Mesenteric fat pad (tissue), 1 donor: ENCODE results near the gene NCAM1. TPM values are rescaled to one million over a fixed set of nuclear protein-coding genes. Genes with fewer than 3 reads are reported as not detected.

Experiments used
- DNase-seq: peaks from one replicate; pipeline ENCODE4 v3.0.0-alpha.2; 2020; ENCODE audit warnings: low spot score
- total RNA-seq: library from RNA; stranded (reverse); fragmentation: NEBNext Ultra II Directional; extraction: Animal tissue kit (Norgen Biotek cat#: 25700); gene quantifications from one replicate; pipeline ENCODE4 v1.2.1, GENCODE V29; 2021
- donor health status: DM: yes; HTN: yes; CAD: no.

NCAM1 gene
- total RNA-seq, 1 donor from 2014 or later: 3.1 TPM

DNA sequence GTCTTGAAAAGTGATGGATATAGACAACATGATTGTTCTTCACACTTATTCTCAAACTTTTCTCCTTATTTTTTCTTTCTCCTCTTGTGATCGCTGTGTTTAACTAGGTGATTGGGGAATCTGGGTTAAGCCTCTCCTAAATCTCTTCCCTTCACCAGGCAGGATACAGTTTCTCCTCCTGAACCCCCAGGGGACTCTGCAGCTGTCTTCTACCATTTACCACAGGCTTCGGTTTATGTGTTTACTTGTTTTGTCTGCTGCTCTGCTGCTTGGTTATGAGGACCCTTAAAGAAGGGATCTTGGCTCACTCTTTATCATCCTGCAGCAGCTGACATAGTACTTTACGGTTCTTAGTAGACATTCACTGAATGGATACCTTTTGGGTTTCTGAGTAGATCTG is 124.2 kb downstream of the NCAM1 start:
- DNase-seq: no peak

DNA sequence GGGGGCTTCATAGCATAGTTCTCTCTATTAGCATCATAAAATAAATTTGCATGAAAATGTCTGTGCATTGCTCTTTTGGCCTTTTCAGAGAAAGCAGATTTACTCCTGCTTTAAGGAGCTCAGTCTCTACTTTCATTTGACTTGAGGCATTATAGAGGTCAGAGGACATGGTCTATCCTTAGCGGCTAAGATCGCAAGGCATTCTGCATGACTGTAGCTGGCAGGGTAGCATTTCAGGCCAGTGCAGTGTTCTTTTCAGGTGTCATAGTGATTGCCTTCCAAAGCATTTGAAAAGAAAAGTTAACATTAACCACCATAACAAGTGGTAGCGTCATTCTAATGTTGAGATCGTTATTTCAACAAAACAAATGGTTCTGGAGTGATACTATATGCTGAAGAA is 126.5 kb downstream of the NCAM1 start:
- no peak for DNase-seq

DNA sequence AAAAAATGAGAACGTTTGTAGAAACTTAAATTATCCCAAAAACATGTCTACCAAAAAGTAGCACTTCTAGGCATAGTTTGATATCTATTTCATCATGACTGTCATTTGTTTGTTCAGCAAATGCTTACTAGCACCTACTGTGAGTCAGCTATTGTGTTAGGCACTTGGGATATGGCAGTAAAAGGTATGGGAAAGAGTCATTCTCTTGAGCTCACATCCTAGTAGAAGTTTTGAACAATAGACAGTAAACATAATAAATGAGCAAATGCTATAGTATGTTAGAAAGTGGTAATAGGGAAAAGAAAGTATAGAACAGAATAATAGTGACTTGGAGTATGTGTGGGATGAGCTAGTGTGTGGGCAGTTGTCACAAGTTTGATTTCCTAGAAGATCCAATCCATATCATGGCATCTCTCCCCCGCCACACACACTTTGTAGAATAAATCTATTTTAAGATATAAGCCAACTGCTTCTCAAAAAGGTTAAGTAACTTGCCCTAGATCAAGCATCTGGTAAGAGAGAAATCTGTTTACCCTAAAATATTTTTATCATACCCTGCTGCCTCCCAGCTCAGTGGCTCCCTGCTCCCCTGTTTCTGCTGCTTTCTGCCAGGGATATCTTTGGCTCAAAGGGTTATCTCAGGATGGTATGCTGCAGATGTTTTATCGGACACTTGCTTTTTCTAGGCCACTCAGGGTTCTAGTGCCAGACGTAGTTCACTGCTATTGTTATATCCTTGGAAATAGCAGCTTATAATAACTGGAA is 129.7 kb downstream of the NCAM1 start:
- no peak for DNase-seq

DNA sequence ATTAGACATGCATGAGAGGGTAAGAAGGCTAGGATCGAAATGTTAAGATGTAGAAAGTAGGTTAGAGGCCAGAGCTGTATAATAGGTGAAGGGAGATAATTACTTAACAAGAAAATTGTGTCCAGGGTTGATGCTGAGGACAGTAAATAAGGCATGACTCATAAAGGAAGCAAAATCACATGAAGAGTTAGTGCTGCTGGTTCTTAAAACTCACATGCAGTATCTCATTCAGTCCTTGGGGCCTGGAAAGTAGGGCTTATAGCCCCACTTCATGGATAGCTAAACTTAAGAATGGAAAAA is 130.2 kb downstream of the NCAM1 start:
- DNase-seq: no peak

DNA sequence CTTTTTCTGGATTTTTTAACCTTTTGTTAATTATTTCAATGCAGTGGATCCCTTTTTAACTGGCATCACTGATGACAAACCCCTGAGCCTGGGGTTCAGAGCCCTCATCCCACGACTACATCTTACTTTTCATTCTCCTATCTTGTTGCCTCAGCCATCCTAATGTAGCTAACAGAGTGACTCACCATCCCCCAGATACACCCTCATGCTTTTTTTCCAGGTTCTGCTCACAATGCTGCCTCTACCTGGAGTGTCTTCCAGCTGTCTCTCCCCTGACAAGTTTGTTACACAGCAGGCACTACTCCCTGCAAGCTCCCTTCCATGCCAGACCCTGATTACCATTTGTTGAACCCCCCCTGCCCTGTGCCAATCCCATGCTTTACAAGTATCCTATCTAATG is 135.4 kb downstream of the NCAM1 start:
- no peak for DNase-seq

DNA sequence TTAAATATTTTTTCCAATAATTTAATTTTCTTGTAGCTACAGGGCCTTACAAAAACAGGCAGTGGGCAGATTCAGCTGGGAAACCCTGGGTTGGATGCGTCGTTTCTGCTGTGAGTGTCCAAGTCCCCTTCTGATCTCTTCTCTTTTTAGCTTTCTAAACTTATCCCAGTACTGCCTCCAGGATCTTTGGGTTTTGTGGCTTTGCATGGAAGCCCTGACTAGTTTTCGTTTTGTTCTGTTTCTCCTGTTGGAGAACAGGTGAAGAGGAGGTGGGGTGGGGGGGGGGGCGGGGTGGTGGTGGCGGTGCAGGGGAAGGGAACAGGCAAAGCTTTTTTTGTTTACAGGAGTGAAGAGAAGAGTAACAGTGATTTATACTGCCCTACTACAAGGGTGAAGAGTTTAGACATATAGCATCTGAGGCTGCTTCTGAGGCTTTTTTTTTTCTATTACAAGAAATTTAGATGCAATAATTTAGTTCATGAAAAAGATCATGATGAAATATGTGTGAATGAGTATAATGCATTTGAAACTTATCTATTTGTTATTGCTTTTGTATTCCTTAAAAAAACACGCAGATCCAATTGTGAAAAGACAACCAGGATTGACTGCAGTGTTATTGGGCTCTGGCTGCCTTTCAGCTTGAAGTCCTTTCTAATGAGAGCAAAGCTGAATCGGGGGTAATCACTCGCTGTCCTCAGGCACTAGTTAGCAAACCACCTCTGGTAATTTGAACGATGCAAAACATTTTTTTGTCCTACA is 142.9 kb downstream of the NCAM1 start:
- no peak for DNase-seq

DNA sequence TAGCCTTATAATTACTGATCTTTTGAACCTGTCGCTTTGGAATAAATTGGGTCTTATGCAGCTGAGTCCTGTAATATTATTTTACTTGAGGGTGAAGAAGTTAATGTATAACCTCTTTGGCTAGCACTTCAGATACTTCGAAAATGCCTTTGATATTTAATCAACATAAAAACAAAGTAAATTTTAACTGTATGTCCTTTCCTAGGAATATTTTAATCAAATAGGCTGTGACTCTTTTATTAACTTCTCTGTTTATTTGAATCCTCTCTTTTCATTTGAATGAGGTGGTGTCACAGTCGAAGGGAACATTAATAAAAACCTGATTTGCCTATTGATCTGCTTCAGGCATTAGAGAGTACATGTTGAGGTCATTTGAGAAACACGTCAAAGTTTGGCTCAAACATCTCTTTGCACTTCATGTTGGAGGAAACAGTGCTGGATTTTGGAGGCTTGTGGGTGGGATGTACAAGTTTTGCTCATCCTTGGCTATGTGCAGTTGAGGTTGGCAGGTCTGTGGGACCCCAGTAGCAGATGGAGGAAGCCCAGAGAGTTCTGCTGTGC is 143.6 kb downstream of the NCAM1 start:
- no peak for DNase-seq

DNA sequence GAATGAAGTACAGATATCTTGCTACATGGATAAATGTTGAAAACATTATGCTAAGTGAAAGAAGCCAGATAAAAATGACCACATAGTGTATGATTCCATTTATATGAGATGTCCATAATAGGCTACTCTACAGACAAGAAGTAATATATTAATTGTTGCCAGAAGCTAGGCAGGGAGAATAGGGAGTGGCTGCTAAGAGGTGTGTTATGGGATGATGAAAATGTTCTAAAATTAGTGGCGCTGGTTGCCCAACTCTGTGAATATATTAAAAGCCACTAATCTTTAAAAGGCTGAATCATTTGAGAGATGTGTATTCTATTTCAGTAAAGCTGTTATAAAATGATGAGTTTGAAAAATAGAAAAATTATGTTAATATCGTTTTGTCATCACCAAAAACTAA is 144.4 kb downstream of the NCAM1 start:
- no peak for DNase-seq

DNA sequence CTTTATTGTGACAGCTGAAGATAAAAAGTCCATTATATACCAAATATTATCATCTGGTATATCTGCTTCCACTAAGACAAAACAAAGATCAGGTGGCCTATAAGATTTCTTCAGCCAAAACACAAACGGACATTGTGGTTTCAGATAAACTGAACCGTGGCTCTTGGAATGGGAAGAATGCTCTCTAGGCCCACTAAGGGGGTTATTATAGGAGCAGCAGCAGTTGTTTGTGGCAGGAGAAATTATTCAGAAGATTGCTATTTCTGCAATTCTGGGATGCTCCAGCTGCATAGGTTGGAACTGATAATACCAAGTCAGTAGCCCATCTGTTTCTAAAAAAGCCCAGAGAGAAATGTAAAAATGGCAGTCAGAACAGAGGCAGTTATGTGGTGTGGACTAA is 145.3 kb downstream of the NCAM1 start:
- DNase-seq: no peak

DNA sequence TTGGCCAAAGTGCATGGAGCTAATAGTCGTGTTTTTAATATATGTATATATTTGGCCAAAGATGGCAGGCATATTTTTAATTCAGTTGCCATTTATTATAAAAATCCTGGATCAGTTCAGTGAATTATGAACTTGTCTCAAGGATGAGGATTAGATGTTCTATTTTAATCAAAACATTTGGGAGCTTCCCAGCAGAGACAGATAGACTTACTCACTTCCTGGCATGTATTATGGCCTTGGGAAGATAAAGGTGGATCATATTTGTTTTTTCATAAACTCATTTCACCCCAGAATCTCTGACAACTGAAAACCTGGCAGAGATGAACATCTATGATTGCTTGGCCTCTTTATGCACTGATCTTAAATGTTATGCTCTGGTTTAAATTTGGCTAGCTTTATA is 148.8 kb downstream of the NCAM1 start:
- no peak for DNase-seq

DNA sequence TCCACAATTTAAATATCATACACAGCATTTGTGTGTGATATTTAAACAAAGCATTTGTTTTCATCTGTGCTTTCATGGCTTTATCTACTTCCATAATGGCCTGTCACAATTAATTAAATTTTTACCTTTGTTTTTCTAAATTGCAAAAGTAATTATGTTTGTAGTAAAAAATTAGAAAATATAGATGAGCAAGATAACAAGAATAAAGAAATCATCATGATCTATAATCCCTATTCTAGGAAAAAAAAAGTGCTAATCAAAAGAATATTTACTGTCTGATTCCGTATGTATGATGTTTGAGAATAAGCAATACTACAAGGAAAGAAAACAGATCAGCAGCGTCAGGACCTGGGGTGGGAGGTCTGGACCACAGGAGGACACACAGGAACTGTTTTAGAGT is 149.9 kb downstream of the NCAM1 start:
- DNase-seq: no peak

DNA sequence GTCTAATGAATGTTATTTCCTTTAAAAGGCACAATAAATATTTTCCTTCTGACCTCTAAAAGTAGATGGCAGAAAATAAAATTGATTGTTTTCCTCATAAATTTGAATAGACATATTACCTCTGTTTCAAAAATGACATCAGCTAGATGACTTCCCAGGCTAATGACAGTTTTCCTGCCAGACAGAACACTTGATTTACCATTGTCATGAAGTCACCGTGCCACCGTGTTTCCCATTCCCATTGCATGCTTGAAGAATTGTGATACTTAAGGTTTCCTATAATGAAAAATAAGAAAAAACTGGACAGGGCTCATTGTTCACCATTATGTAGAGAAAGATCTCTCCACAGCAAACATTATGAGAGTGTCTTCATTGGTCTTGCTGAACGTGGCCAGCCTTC is 151.1 kb downstream of the NCAM1 start:
- no peak for DNase-seq

DNA sequence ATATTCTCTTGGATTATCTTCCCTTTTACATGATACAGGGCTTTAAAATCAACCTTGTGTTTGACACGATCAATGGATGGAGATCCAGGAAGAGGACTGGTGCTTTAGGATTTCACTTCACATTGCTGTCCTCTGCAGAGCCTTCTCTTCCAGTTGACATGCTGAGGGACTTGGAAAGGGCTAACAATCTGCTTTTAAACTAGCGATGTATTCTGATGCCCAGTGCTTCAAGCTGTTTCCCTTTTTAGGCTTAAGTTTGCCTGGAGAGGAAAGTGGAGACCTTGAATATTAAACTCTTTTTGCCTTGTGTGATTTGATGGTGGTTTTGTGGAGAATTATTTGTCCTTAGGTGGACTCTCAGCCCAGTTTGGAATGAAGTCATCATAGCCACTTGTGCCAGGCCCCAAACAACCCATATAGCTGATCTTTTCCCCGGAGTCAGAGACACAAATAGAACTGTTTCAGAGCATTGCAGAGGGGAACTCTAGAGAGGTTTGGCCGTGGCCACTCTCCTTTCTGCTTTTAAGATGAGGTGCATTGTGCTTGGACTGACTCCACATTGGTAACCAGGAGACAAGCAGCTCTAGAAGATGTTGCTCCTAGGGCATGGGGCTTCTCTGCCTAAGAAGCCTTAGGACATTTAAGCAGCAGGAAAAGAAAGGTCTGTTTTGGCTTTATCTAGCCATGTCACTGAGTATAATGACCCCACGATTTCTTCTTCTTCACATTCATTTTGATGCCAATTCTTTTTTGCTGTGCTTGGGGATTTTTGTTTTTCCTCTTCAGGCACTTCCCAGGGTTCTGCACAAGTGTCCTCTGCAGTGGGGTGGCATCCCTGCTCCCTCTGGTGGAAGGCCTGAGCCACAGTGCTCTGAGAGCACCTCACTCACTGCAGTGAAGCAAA is 152.8 kb downstream of the NCAM1 start:
- DNase-seq: no peak

DNA sequence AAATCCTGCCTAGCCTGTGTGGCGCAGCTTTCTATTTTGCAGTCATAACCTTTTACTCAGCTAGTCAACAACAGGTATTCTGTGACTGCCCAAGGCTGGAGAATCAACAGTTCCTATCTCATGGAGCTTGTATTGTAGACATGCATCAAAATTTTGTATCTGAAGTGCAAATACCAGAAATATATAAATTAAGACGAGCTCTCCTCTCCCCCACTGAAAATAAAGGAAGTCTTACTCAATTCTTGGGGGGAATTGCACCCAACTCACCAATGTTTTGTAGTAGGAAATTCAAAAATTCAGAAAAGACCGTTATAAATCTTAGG is 153.4 kb downstream of the NCAM1 start:
- no peak for DNase-seq

DNA sequence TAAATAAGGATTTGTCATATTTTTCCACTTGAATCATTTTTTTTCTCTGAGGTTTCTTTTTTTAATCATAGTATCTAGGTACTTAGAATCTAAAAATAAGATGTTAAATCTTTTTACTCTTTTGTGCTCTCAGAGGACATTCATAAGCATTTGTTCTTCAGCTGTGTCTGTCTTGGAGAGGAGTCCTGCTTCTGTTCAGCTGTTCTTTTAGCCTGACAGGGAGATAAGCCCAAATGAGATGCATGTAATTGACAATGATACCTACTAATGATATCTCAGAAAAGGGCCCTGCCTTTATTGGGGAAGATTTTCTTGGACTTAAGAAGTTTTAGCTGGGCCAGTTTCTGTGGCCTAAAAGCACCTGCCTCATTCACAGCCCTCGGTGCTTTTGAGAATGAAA is 156.9 kb downstream of the NCAM1 start:
- DNase-seq: no peak

DNA sequence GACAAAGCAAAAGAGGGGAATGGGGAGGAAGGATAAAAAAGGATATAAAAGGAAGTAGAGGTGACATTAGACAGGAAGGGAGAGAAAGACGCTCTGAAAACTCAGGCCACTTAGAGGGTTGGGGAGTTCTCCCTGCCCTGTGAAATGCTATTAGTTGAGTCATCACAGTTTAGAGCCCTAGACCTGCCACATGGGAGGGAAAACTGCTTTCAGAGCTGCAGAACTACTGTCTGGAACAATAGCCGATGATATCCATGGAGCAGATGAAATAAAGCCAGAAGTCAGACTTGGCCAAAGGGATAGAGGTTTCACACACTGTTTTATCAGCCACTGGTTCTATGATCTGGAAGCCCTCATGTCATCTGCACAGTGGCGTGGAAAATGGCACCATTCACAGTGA is 157.9 kb downstream of the NCAM1 start:
- DNase-seq: no peak

DNA sequence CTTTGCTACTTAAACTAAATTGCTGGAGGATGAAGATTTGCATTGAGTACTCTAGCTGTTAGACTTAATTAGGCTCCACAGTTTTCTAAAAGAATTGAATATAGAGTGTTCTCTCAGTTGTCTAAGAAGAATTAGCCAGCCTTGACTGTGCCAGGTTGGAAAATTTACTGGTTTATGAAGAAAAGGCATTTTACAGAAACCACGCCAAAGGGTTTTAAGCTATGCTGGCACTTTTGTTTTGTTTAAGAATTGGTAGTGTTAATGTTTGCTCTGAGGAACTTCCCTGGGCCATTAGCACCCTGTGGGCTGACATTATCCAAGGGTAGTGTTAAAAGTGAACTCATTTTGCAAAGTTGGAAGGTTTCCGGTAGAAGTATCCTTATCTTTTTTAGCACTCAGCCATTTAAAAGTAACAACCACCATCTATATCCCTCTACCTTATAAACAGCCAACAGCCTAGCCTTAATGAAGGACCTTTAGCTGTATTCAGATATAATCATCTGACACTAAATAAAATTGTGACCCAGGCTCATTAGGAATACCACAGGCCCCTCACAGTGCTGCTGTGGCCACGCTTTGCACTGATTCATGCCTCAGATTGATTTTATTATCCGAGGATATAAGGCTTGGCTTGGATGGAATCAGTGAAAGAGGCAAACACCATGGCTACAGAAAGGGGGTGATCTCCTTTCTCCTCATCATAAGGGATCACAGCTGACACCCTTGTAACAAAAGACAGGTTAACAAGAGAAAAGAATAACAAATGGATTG is 158.9 kb downstream of the NCAM1 start:
- no peak for DNase-seq

DNA sequence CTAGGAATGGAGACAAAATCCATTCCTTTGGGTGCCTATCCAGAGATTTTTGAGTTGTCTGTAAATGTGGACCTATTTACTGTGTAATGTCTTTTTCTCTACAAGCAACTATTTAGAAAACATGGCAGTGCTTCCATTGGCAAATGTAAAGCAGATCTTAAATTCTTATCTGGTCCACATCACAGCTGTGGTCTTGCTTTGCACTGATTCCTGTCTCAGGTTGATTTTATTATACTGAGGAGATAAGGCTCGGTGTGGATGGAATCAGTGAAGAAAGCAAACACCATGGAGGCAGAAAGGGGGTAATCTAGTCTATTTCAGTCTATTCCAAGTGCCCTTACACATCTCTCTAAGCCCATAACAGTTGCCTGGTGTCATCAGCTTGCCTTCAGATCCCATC is 160.5 kb downstream of the NCAM1 start:
- no peak for DNase-seq

DNA sequence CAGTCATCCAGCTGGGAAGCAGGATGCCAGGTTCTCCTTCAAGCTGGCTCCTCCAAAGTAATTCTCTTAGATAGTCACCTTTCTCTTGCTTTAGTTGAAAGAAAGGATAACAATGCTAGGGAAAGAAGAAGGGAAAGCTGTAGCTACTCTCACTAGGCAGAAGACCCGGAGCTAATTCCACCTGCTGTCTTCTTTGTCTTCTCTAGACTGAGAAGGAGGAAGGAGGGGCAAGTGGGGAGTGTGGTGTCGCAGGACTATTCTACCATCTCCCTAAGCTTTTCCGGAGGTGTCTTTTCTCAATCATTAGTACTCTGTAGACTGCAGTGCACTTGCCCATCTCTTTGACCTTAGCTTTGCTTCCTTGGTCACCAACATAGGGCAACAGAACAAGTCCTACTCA is 162.8 kb downstream of the NCAM1 start:
- no peak for DNase-seq

DNA sequence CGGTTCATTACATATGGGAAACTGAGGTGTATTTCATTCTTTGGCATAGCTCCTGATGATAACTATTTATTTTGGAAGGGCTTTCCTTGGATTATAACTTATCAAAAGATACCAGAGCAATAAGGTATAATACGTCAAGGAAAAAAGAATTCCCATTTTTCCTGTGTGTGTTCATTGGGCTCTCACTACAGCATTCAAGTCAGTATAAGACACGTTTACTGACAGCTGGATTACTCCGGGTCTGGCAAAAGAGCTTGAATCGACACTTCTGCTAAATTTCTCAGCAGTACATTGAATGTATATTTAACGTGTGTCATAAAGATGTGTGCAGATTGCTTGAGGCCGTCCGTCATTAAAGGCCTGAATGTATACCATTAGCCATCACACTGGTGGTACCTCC is 163.4 kb downstream of the NCAM1 start:
- DNase-seq: no peak
